WTC11 (cell line): ENCODE results near the gene NSD1. TPM values are rescaled to one million over a fixed set of nuclear protein-coding genes. Genes with fewer than 3 reads are reported as not detected.
A peak's percentile ranks its signal among the peaks of the same experiment; 100 is the strongest.

ENCODE experiments used
- ARID4B ChIP-seq: sonication (generic); formaldehyde crosslinking; IDR thresholded peaks from 2 replicates; pipeline ENCODE4 v1.8.0; 2023; ENCODE audit warnings: missing genetic modification reagents, mild to moderate bottlenecking, borderline replicate concordance
- E2F1 ChIP-seq: sonication (generic); formaldehyde crosslinking; IDR thresholded peaks from 2 replicates; pipeline ENCODE4 v1.8.0; 2022; ENCODE audit warnings: mild to moderate bottlenecking, missing genetic modification reagents
- EMX1 ChIP-seq: fragments of 250-450 bp; sonication (Bioruptor Pico); IDR thresholded peaks from 2 replicates; pipeline ENCODE4 v1.8.0; 2021; ENCODE audit warnings: mild to moderate bottlenecking
- FOXP1 ChIP-seq: sonication (generic); formaldehyde crosslinking; IDR thresholded peaks from 2 replicates; pipeline ENCODE4 v1.8.0; 2022; ENCODE audit warnings: missing genetic modification reagents, mild to moderate bottlenecking, moderate library complexity, borderline replicate concordance
- KAT7 ChIP-seq: sonication (generic); formaldehyde crosslinking; IDR thresholded peaks from 2 replicates; pipeline ENCODE4 v1.8.1; 2023; ENCODE audit warnings: missing genetic modification reagents, mild to moderate bottlenecking, borderline replicate concordance
- SMAD3 ChIP-seq: sonication (generic); formaldehyde crosslinking; IDR thresholded peaks from 2 replicates; pipeline ENCODE4 v1.8.0; 2022; ENCODE audit warnings: missing genetic modification reagents, mild to moderate bottlenecking, borderline replicate concordance
- SOX15 ChIP-seq: fragments of 250-450 bp; sonication (Bioruptor Pico); IDR thresholded peaks from 2 replicates; pipeline ENCODE4 v1.9.0; 2021; ENCODE audit warnings: mild to moderate bottlenecking
- SP1 ChIP-seq: sonication (generic); formaldehyde crosslinking; conservative IDR thresholded peaks from 2 replicates; pipeline ENCODE4 v1.8.1; 2022; ENCODE audit warnings: missing genetic modification reagents
- STAT6 ChIP-seq: sonication (generic); formaldehyde crosslinking; conservative IDR thresholded peaks from 2 replicates; pipeline ENCODE4 v1.8.1; 2023; ENCODE audit warnings: mild to moderate bottlenecking, low read depth, missing genetic modification reagents, moderate library complexity
- TEAD4 ChIP-seq: sonication (generic); formaldehyde crosslinking; IDR thresholded peaks from 2 replicates; pipeline ENCODE4 v1.8.0; 2022; ENCODE audit warnings: mild to moderate bottlenecking, missing genetic modification reagents
- ZNF219 ChIP-seq: sonication (generic); formaldehyde crosslinking; IDR thresholded peaks from 2 replicates; pipeline ENCODE4 v1.8.0; 2023; ENCODE audit warnings: missing genetic modification reagents, mild to moderate bottlenecking, borderline replicate concordance
- ZNF416 ChIP-seq: fragments of 250-450 bp; sonication (Bioruptor Pico); IDR thresholded peaks from 2 replicates; pipeline ENCODE4 v1.9.0; 2021; ENCODE audit warnings: mild to moderate bottlenecking, inconsistent platforms
- total RNA-seq: library from RNA; stranded (reverse); gene quantifications from 3 replicates; pipeline ENCODE4 v1.2.3, GENCODE V29; 2021
- TF ChIP-seq, protein P1 (sequence below): sonication (generic); formaldehyde crosslinking; IDR thresholded peaks from 2 replicates; pipeline ENCODE4 v1.8.0; 2022; ENCODE audit warnings: missing genetic modification reagents
- TF ChIP-seq, protein P2 (sequence below): sonication (generic); formaldehyde crosslinking; IDR thresholded peaks from 2 replicates; pipeline ENCODE4 v1.8.1; 2023; ENCODE audit warnings: mild to moderate bottlenecking, missing genetic modification reagents, moderate library complexity
- TF ChIP-seq, protein P3 (sequence below): sonication (generic); formaldehyde crosslinking; IDR thresholded peaks from 2 replicates; pipeline ENCODE4 v1.8.0; 2022; ENCODE audit warnings: mild to moderate bottlenecking, missing genetic modification reagents
- TF ChIP-seq, protein P4 (sequence below): fragments of 250-450 bp; sonication (Bioruptor Pico); IDR thresholded peaks from 2 replicates; pipeline ENCODE4 v1.8.0; 2021; ENCODE audit warnings: mild to moderate bottlenecking

Gene NSD1
- total RNA-seq, 1 experiment from 2014 or later: 148 TPM

DNA sequence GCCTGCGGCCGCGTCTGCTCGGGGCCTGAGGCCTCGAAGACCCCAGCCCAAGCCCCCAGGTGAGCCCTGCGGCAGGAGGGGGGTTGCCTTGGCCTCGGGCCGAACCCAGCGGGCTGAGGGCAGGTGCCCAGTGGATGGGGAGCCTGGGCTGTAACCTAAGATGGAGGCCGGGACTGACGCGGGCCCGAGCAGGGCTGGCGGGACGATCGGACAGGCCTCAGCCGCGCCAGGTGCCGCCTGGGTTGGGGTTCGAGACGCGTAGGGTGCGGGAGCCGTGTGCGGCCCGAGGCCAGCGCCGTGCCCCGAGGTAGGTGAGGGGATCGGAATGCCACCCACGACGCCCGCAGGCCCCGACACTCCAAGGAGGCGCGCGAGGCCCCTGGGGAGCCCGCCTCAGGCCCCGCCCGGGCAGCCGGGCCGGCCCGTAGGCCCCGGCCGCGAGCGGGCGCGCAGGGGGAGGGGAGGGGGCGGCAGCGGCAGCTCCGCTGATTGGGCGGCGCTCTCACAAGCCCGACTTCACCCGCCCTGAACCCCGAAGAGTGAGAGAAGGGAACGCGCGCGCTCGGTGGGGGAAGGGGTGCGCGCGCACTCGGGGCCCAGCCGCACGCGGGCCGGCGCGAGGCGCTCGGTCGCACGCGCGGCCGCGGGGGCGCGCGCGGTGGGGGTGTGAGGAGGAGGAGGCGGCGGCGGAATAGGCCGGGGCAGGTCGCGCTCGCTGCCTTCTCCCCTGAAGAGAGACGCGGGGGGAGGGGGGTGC, at the start of gene NSD1 (continued):
- TF ChIP-seq, protein P1, sequence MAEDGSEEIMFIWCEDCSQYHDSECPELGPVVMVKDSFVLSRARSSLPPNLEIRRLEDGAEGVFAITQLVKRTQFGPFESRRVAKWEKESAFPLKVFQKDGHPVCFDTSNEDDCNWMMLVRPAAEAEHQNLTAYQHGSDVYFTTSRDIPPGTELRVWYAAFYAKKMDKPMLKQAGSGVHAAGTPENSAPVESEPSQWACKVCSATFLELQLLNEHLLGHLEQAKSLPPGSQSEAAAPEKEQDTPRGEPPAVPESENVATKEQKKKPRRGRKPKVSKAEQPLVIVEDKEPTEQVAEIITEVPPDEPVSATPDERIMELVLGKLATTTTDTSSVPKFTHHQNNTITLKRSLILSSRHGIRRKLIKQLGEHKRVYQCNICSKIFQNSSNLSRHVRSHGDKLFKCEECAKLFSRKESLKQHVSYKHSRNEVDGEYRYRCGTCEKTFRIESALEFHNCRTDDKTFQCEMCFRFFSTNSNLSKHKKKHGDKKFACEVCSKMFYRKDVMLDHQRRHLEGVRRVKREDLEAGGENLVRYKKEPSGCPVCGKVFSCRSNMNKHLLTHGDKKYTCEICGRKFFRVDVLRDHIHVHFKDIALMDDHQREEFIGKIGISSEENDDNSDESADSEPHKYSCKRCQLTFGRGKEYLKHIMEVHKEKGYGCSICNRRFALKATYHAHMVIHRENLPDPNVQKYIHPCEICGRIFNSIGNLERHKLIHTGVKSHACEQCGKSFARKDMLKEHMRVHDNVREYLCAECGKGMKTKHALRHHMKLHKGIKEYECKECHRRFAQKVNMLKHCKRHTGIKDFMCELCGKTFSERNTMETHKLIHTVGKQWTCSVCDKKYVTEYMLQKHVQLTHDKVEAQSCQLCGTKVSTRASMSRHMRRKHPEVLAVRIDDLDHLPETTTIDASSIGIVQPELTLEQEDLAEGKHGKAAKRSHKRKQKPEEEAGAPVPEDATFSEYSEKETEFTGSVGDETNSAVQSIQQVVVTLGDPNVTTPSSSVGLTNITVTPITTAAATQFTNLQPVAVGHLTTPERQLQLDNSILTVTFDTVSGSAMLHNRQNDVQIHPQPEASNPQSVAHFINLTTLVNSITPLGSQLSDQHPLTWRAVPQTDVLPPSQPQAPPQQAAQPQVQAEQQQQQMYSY (CRISPR knock-in tag): no peak
- 0 out of 2 replicates have a peak, but pooled peaks have one; percentile 60 for TF ChIP-seq ARID4B (CRISPR knock-in tag)
- TF ChIP-seq TEAD4: 0 out of 2 replicates have a peak, but pooled peaks have one; percentile 37
- TF ChIP-seq E2F1: no peak
- TF ChIP-seq SP1 (CRISPR knock-in tag): peak; percentile 68
- 0 out of 2 replicates have a peak, but pooled peaks have one; percentile 15 for TF ChIP-seq STAT6 (CRISPR knock-in tag)
- peak; percentile 68; the same call in 1 of the 2 replicates for TF ChIP-seq KAT7 (CRISPR knock-in tag)
- TF ChIP-seq EMX1: 0 out of 2 replicates have a peak, but pooled peaks have one; percentile 84
- TF ChIP-seq, protein P2, sequence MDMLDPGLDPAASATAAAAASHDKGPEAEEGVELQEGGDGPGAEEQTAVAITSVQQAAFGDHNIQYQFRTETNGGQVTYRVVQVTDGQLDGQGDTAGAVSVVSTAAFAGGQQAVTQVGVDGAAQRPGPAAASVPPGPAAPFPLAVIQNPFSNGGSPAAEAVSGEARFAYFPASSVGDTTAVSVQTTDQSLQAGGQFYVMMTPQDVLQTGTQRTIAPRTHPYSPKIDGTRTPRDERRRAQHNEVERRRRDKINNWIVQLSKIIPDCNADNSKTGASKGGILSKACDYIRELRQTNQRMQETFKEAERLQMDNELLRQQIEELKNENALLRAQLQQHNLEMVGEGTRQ: 0 out of 2 replicates have a peak, but pooled peaks have one; percentile 6
- peak; percentile 84; the same call in 1 of the 2 replicates for TF ChIP-seq ZNF416 (CRISPR knock-in tag)
- TF ChIP-seq SMAD3 (CRISPR knock-in tag): peak; percentile 24; the same call in 1 of the 2 replicates
- TF ChIP-seq, protein P3, sequence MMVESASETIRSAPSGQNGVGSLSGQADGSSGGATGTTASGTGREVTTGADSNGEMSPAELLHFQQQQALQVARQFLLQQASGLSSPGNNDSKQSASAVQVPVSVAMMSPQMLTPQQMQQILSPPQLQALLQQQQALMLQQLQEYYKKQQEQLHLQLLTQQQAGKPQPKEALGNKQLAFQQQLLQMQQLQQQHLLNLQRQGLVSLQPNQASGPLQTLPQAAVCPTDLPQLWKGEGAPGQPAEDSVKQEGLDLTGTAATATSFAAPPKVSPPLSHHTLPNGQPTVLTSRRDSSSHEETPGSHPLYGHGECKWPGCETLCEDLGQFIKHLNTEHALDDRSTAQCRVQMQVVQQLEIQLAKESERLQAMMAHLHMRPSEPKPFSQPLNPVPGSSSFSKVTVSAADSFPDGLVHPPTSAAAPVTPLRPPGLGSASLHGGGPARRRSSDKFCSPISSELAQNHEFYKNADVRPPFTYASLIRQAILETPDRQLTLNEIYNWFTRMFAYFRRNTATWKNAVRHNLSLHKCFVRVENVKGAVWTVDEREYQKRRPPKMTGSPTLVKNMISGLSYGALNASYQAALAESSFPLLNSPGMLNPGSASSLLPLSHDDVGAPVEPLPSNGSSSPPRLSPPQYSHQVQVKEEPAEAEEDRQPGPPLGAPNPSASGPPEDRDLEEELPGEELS: no peak
- TF ChIP-seq, protein P4, sequence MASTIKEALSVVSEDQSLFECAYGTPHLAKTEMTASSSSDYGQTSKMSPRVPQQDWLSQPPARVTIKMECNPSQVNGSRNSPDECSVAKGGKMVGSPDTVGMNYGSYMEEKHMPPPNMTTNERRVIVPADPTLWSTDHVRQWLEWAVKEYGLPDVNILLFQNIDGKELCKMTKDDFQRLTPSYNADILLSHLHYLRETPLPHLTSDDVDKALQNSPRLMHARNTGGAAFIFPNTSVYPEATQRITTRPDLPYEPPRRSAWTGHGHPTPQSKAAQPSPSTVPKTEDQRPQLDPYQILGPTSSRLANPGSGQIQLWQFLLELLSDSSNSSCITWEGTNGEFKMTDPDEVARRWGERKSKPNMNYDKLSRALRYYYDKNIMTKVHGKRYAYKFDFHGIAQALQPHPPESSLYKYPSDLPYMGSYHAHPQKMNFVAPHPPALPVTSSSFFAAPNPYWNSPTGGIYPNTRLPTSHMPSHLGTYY (CRISPR knock-in tag): no peak
- peak; percentile 35; the same call in 1 of the 2 replicates for TF ChIP-seq ZNF219 (CRISPR knock-in tag)
- TF ChIP-seq FOXP1 (CRISPR knock-in tag): peak; percentile 68; the same call in 1 of the 2 replicates
- no peak for TF ChIP-seq SOX15
